HL-60 (cell line): ENCODE measurements around the gene ROR2.

ENCODE experiments used
- DNase-seq, 2 experiments: peaks; one replicate each; pipeline ENCODE4 v3.0.0-alpha.2; 2010 to 2020; ENCODE audit warnings: low read depth in 1 of 2, low spot score in 1 of 2
- H3K27ac ChIP-seq: fragments of 250-450 bp; sonication (Bioruptor Pico); replicated peaks from 2 replicates; pipeline ENCODE4 v1.5.1; 2020; ENCODE audit warnings: mild to moderate bottlenecking, moderate library complexity
- H3K27me3 ChIP-seq: fragments of 250-450 bp; sonication (Bioruptor Pico); 2 replicates; pipeline ENCODE4 v1.5.1; 2021; ENCODE audit warnings: mild to moderate bottlenecking, moderate library complexity; ENCODE audit not compliant: insufficient read depth, poor library complexity, severe bottlenecking
- H3K4me3 ChIP-seq: replicated peaks from 2 replicates; pipeline ENCODE4 v1.5.1; 2011; ENCODE audit warnings: mild to moderate bottlenecking, control low read depth, low read length; ENCODE audit not compliant: insufficient read depth
- GABPA ChIP-seq: IDR thresholded peaks from 2 replicates; pipeline ENCODE4 v1.6.1; 2012; ENCODE audit warnings: low read depth
- POLR2AphosphoS5 ChIP-seq: IDR thresholded peaks from 2 replicates; pipeline ENCODE4 v1.6.1; 2012; ENCODE audit warnings: low read depth
- SPI1 ChIP-seq: IDR thresholded peaks from 2 replicates; pipeline ENCODE4 v1.6.1; 2012; ENCODE audit warnings: low read depth, mild to moderate bottlenecking, borderline replicate concordance
- TF ChIP-seq, protein P1 (sequence below): IDR thresholded peaks from one replicate; pipeline ENCODE4 v1.5.1; 2011; ENCODE audit warnings: low read length, control low read depth, inconsistent platforms; ENCODE audit not compliant: insufficient read depth
- TF ChIP-seq, protein P2 (sequence below): IDR thresholded peaks from 2 replicates; pipeline ENCODE4 v1.6.1; 2012; ENCODE audit warnings: low read depth; ENCODE audit not compliant: insufficient replicate concordance

The ROR2 gene

DNA sequence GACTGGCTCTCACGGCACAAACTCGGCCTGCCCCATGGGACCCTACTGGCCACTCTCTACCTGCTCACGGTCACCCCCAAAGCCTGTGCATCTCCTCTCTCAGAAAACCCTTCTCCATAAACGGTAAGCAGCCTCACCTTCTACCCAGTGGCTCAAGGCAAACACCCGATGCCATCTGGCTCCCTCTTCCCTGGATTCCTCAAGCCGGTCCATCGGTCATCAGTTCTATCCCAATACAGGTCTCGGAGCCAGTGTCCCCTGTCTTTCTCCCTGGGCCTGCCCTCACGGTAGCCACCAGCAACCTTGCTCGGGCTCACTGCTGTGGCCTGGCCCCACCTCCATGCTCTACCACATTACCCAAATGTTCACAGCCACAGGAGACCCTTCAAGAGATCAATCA, 134.1 kb downstream of the ROR2 start:
- TF ChIP-seq, protein P1, sequence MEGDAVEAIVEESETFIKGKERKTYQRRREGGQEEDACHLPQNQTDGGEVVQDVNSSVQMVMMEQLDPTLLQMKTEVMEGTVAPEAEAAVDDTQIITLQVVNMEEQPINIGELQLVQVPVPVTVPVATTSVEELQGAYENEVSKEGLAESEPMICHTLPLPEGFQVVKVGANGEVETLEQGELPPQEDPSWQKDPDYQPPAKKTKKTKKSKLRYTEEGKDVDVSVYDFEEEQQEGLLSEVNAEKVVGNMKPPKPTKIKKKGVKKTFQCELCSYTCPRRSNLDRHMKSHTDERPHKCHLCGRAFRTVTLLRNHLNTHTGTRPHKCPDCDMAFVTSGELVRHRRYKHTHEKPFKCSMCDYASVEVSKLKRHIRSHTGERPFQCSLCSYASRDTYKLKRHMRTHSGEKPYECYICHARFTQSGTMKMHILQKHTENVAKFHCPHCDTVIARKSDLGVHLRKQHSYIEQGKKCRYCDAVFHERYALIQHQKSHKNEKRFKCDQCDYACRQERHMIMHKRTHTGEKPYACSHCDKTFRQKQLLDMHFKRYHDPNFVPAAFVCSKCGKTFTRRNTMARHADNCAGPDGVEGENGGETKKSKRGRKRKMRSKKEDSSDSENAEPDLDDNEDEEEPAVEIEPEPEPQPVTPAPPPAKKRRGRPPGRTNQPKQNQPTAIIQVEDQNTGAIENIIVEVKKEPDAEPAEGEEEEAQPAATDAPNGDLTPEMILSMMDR = no peak
- no peak for TF ChIP-seq GABPA
- TF ChIP-seq, protein P2, sequence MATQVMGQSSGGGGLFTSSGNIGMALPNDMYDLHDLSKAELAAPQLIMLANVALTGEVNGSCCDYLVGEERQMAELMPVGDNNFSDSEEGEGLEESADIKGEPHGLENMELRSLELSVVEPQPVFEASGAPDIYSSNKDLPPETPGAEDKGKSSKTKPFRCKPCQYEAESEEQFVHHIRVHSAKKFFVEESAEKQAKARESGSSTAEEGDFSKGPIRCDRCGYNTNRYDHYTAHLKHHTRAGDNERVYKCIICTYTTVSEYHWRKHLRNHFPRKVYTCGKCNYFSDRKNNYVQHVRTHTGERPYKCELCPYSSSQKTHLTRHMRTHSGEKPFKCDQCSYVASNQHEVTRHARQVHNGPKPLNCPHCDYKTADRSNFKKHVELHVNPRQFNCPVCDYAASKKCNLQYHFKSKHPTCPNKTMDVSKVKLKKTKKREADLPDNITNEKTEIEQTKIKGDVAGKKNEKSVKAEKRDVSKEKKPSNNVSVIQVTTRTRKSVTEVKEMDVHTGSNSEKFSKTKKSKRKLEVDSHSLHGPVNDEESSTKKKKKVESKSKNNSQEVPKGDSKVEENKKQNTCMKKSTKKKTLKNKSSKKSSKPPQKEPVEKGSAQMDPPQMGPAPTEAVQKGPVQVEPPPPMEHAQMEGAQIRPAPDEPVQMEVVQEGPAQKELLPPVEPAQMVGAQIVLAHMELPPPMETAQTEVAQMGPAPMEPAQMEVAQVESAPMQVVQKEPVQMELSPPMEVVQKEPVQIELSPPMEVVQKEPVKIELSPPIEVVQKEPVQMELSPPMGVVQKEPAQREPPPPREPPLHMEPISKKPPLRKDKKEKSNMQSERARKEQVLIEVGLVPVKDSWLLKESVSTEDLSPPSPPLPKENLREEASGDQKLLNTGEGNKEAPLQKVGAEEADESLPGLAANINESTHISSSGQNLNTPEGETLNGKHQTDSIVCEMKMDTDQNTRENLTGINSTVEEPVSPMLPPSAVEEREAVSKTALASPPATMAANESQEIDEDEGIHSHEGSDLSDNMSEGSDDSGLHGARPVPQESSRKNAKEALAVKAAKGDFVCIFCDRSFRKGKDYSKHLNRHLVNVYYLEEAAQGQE = no peak
- no peak for TF ChIP-seq SPI1
- TF ChIP-seq POLR2AphosphoS5 = no peak
- DNase-seq = no peak
- Histone ChIP-seq H3K27me3 (no peaks in the 10 kb centered on the region), H3K4me3 (no peak overlapping the region), H3K27ac (no peak overlapping the region)

DNA sequence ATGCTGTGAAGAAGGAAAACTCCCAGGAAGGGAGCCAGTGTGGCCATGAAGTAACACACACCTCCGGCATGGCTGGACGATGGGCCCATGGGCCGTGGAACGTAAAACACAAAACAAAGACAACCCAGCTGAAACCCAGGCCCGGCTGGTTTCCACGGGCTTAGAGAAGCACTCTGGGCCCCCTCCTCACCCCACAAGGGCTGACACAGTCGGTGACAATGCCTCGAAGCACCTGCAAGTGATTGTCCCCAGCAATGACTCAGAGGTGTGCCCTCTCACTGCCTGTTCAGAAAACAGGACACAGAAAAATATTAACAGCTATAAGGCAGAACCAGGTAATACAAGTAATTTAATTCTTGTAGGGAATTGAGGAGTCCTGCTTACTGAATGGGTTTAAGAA, 135.3 kb downstream of the ROR2 start:
- H3K4me3 ChIP-seq = no peak overlapping the region
- no peaks in the 10 kb centered on the region for H3K27me3 ChIP-seq
- DNase-seq = no peak
- H3K27ac ChIP-seq = no peak overlapping the region
- TF ChIP-seq SPI1 (no peak), POLR2AphosphoS5 (no peak), GABPA (no peak)
- TF ChIP-seq, protein P2 = no peak
- TF ChIP-seq, protein P1 = no peak

DNA sequence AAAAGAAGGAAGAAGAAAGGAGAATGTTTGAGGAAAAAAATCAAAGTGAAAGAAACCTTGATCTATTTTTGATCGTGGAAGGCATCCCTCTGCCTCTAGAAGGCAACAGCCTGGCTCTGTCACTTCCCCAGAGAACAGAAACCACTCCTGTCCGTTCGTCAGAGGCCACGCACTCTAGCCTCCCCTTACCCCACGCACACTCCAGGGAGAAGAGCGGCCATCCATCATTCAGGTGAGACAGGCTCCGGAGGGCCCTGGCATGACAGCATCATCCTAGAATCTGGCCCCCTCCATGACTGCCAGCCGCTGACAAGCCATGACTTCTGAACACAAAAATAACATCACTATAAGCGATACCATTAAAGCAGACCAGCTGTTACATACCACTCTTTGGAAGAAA, 135.8 kb downstream of the ROR2 start:
- TF ChIP-seq, protein P2 = no peak
- TF ChIP-seq, protein P1 = no peak
- TF ChIP-seq POLR2AphosphoS5 = no peak
- TF ChIP-seq SPI1 = no peak
- no peak for TF ChIP-seq GABPA
- no peak overlapping the region for H3K4me3 ChIP-seq
- H3K27ac ChIP-seq = no peak overlapping the region
- no peaks in the 10 kb centered on the region for H3K27me3 ChIP-seq
- no peak for DNase-seq
